NCI-H82 (cell line): ENCODE measurements around the gene CLDN24.

ENCODE experiments used
- DNase-seq: peaks from one replicate; lab custom pipeline; 2025; lab: John Stamatoyannopoulos, UW

CLDN24 gene

GRCh38 chr4:183284258-183284785 is 37.9 kb downstream of the CLDN24 start:
- no peak for DNase-seq

GRCh38 chr4:183276106-183276505 is 46.1 kb downstream of the CLDN24 start:
- DNase-seq: no peak

- no peak for DNase-seq
Measured at GRCh38 chr4:183272384-183272783, 49.8 kb downstream of the CLDN24 start.
